H1 (cell line): ENCODE data around the gene PLA2G4A. TPM values are rescaled to one million over a fixed set of nuclear protein-coding genes. Genes with fewer than 3 reads are reported as not detected.

Experiments
- CTCF ChIA-PET: fragments of 300-600 bp; sonication (Branson Sonifier 250); formaldehyde crosslinking; loops from one replicate; lab custom pipeline; 2021; ENCODE audit not compliant: partially characterized antibody; lab: Charles Lee
- POLR2A ChIA-PET: fragments of 300-600 bp; sonication (Branson Sonifier 250); formaldehyde crosslinking; loops from one replicate; lab custom pipeline; 2021; ENCODE audit warnings: inconsistent platforms; ENCODE audit not compliant: partially characterized antibody; lab: Charles Lee
- DNase-seq, 2 experiments: peaks; one replicate each; pipeline versions ENCODE4 v3.0.0 to v3.0.0-alpha.2; 2010 to 2022; ENCODE audit warnings: low spot score in 2 of 2, low read depth in 1 of 2, mixed read lengths in 1 of 2
- FAIRE-seq: peaks from 2 replicates; lab custom pipeline; 2011; peaks lifted over from hg19 to GRCh38; lab: Jason Lieb, UNC
- H2AFZ ChIP-seq: 2 replicates; pipeline ENCODE4 v1.8.1; 2012; ENCODE audit warnings: low read length, inconsistent platforms
- H2AK5ac ChIP-seq: 2 replicates; pipeline ENCODE4 v1.6.1; 2013; ENCODE audit warnings: low read depth, low read length
- H2BK120ac ChIP-seq: replicated peaks from 2 replicates; pipeline ENCODE3; 2013; ENCODE audit warnings: low read depth, low read length, inconsistent platforms
- H2BK12ac ChIP-seq: 2 replicates; pipeline ENCODE4 v1.6.1; 2013; ENCODE audit warnings: low read depth, low read length
- H2BK15ac ChIP-seq: 2 replicates; pipeline ENCODE4 v1.6.1; 2013; ENCODE audit warnings: low read length
- H2BK20ac ChIP-seq: 2 replicates; pipeline ENCODE4 v1.6.1; 2013; ENCODE audit warnings: low read length
- H2BK5ac ChIP-seq: 2 replicates; pipeline ENCODE4 v1.6.1; 2013; ENCODE audit warnings: low read depth, low read length
- H3K14ac ChIP-seq: 2 replicates; pipeline ENCODE4 v1.6.1; 2013; ENCODE audit warnings: inconsistent platforms; ENCODE audit not compliant: insufficient read length
- H3K18ac ChIP-seq: 2 replicates; pipeline ENCODE4 v1.6.1; 2013; ENCODE audit warnings: low read length; ENCODE audit errors: extremely low read depth
- H3K23ac ChIP-seq: 2 replicates; pipeline ENCODE4 v1.6.1; 2013; ENCODE audit warnings: inconsistent platforms; ENCODE audit not compliant: insufficient read length
- H3K23me2 ChIP-seq: 2 replicates; pipeline ENCODE4 v1.6.1; 2013; ENCODE audit warnings: low read depth, low read length
- H3K27ac ChIP-seq: 2 replicates; pipeline ENCODE4 v1.6.1; 2011; ENCODE audit warnings: low read depth, low read length, inconsistent platforms
- H3K27me3 ChIP-seq, 4 experiments: replicated peaks in 1 of 4; 1 replicate in 1 of 4; 2 replicates in 3 of 4; pipeline versions ENCODE4 v1.6.1 to v1.8.1; 2011 to 2013; ENCODE audit warnings: low read length in 3 of 4, mild to moderate bottlenecking in 3 of 4, inconsistent platforms in 2 of 4, mixed read lengths in 2 of 4, moderate library complexity in 1 of 4; ENCODE audit not compliant: control insufficient read depth in 3 of 4, insufficient read depth in 3 of 4; ENCODE audit errors: extremely low read depth in 1 of 4
- H3K36me3 ChIP-seq, 4 experiments: 2 replicates each; pipeline versions ENCODE4 v1.6.1 to v1.8.1; 2011 to 2013; ENCODE audit warnings: mild to moderate bottlenecking in 4 of 4, low read length in 3 of 4, moderate library complexity in 2 of 4, control low read depth in 1 of 4, inconsistent platforms in 1 of 4; ENCODE audit not compliant: insufficient read depth in 4 of 4, control insufficient read depth in 2 of 4
- H3K4ac ChIP-seq: replicated peaks from 2 replicates; pipeline ENCODE3; 2013; ENCODE audit warnings: low read length, low read depth, mixed read lengths, inconsistent platforms; ENCODE audit not compliant: insufficient read length
- H3K4me1 ChIP-seq, 4 experiments: replicated peaks in 1 of 4; 1 replicate in 1 of 4; 2 replicates in 3 of 4; pipeline versions ENCODE4 v1.6.1 to v1.8.1; 2011 to 2013; ENCODE audit warnings: low read length in 3 of 4, inconsistent platforms in 2 of 4, mixed read lengths in 1 of 4; ENCODE audit not compliant: insufficient read depth in 4 of 4, control insufficient read depth in 3 of 4
- H3K4me2 ChIP-seq, 2 experiments: 2 replicates each; pipeline versions ENCODE4 v1.6.1 to v1.8.1; 2011 to 2013; ENCODE audit warnings: low read depth in 2 of 2, low read length in 2 of 2, control low read depth in 1 of 2, inconsistent platforms in 1 of 2, mild to moderate bottlenecking in 1 of 2; ENCODE audit not compliant: insufficient read depth in 1 of 2
- H3K4me3 ChIP-seq, 4 experiments: fragments of 200-600, 300-600 bp in 1 of 4; sonication (generic), shearing (Covaris generic), sonication (Bioruptor Twin) in 1 of 4; 2 replicates each; pipeline versions ENCODE4 v1.5.1 to v1.8.1; 2011 to 2016; ENCODE audit warnings: low read length in 4 of 4, low read depth in 3 of 4, control low read depth in 2 of 4, inconsistent platforms in 2 of 4, mild to moderate bottlenecking in 2 of 4, mixed read lengths in 1 of 4, moderate library complexity in 1 of 4; ENCODE audit not compliant: insufficient read depth in 2 of 4; ENCODE audit errors: extremely low read depth in 1 of 4
- H3K56ac ChIP-seq: replicated peaks from 2 replicates; pipeline ENCODE3; 2013; ENCODE audit warnings: low read depth, mild to moderate bottlenecking, mixed read lengths, low read length, inconsistent platforms; ENCODE audit not compliant: insufficient read length
- H3K79me1 ChIP-seq: 2 replicates; pipeline ENCODE4 v1.6.1; 2013; ENCODE audit warnings: low read depth, low read length, control low read depth
- H3K79me2 ChIP-seq, 2 experiments: 2 replicates each; pipeline versions ENCODE4 v1.6.1 to v1.8.1; 2012 to 2013; ENCODE audit warnings: low read length in 2 of 2, mild to moderate bottlenecking in 2 of 2, inconsistent platforms in 1 of 2; ENCODE audit not compliant: insufficient read depth in 2 of 2, control insufficient read depth in 1 of 2
- H3K9ac ChIP-seq, 4 experiments: replicated peaks in 1 of 4; 1 replicate in 1 of 4; 2 replicates in 3 of 4; pipeline versions ENCODE4 v1.6.1 to v1.8.1; 2011 to 2013; ENCODE audit warnings: low read depth in 3 of 4, low read length in 3 of 4, control low read depth in 2 of 4, mild to moderate bottlenecking in 2 of 4, moderate library complexity in 2 of 4, inconsistent platforms in 1 of 4; ENCODE audit errors: extremely low read depth in 1 of 4
- H3K9me3 ChIP-seq, 2 experiments: 2 replicates each; pipeline versions ENCODE4 v1.6.1 to v1.8.1; 2012 to 2013; ENCODE audit warnings: mild to moderate bottlenecking in 2 of 2, moderate library complexity in 2 of 2, control low read depth in 1 of 2, inconsistent platforms in 1 of 2, low read depth in 1 of 2, low read length in 1 of 2, mixed read lengths in 1 of 2; ENCODE audit not compliant: insufficient read depth in 2 of 2
- H4K20me1 ChIP-seq, 2 experiments: replicated peaks in 1 of 2; 2 replicates each; pipeline versions ENCODE3 to v1.8.1; 2011 to 2013; ENCODE audit warnings: inconsistent platforms in 2 of 2, low read length in 2 of 2, mild to moderate bottlenecking in 1 of 2; ENCODE audit not compliant: insufficient read depth in 2 of 2, control insufficient read depth in 1 of 2
- H4K5ac ChIP-seq: 2 replicates; pipeline ENCODE4 v1.6.1; 2013; ENCODE audit warnings: low read length, low read depth, mixed read lengths, inconsistent platforms; ENCODE audit not compliant: insufficient read length
- H4K8ac ChIP-seq: 2 replicates; pipeline ENCODE4 v1.8.0; 2013; ENCODE audit warnings: mild to moderate bottlenecking, moderate library complexity, low read length, inconsistent platforms; ENCODE audit not compliant: insufficient read depth; ENCODE audit errors: extremely low read depth
- H4K91ac ChIP-seq: replicated peaks from 2 replicates; pipeline ENCODE3; 2013; ENCODE audit warnings: low read length, mixed read lengths, inconsistent platforms; ENCODE audit not compliant: insufficient read length
- BRCA1 ChIP-seq: IDR thresholded peaks from 2 replicates; pipeline ENCODE4 v1.6.1; 2012; ENCODE audit warnings: low read depth, low read length, improper control_type of control experiment
- CHD2 ChIP-seq: IDR thresholded peaks from 2 replicates; pipeline ENCODE4 v1.6.1; 2012; ENCODE audit warnings: low read length, improper control_type of control experiment
- KDM1A ChIP-seq: fragments of 200-600, 300-600 bp; sonication (generic); IDR thresholded peaks from 2 replicates; pipeline ENCODE4 v1.7.1; 2016; ENCODE audit warnings: mild to moderate bottlenecking, low read length, borderline replicate concordance
- RBBP5 ChIP-seq: IDR thresholded peaks from 2 replicates; pipeline ENCODE4 v1.7.1; 2012; ENCODE audit warnings: low read depth, mild to moderate bottlenecking, inconsistent platforms, low read length, moderate library complexity, borderline replicate concordance
- whole genome bisulfite sequencing, 2 experiments: shearing (Covaris generic) in 1 of 2; methylation state at CpG; one replicate each; pipeline versions ENCODE4 v1.1.6 to v1.1.7; 2013 to 2015; ENCODE audit warnings: low lambda C conversion rate in 2 of 2, mixed read lengths in 2 of 2, inconsistent platforms in 1 of 2, low coverage in 1 of 2, missing lambda C conversion rate in 1 of 2; ENCODE audit not compliant: insufficient replicate concordance in 2 of 2, insufficient coverage in 1 of 2, insufficient read length in 1 of 2; ENCODE audit errors: extremely low coverage in 1 of 2, missing lambda C conversion rate in 1 of 2; 5-methylcytosine and 5-hydroxymethylcytosine counted together
- polyA plus RNA-seq, 7 experiments: library from polyadenylated mRNA; depleted of rRNA in 3 of 7; stranded (reverse) in 5 of 7; unstranded in 2 of 7; fragments of >200 nt in 5 of 7; fragments of 200-250 nt in 2 of 7; gene quantifications; 1 replicate in 5 of 7; 2 replicates in 1 of 7; 4 replicates in 1 of 7; pipeline versions ENCODE4 v1.2.1 to v1.2.3, GENCODE V29; 2011 to 2013; ENCODE audit warnings: missing spikeins in 2 of 7, mixed read lengths in 2 of 7
- total RNA-seq: library from RNA; stranded (reverse); fragmentation: NEBNext Ultra II Directional; extraction: Animal tissue kit (Norgen Biotek cat#: 25700); gene quantifications from 2 replicates; pipeline ENCODE4 v1.2.1, GENCODE V29; 2021
- TF ChIP-seq, protein P1 (sequence below): IDR thresholded peaks from 2 replicates; pipeline ENCODE4 v1.6.1; 2011; ENCODE audit warnings: low read depth, mild to moderate bottlenecking, low read length; ENCODE audit not compliant: insufficient read depth
- TF ChIP-seq, protein P2 (sequence below): IDR thresholded peaks from 2 replicates; pipeline ENCODE4 v1.6.1; 2012; ENCODE audit warnings: inconsistent platforms

Gene PLA2G4A
- total and polyA plus RNA-seq, 2 of the 8 experiments (the other 6 are each of a cell fraction or from before 2014, with no cell fraction given): 0.63 to 1.4 TPM

DNA sequence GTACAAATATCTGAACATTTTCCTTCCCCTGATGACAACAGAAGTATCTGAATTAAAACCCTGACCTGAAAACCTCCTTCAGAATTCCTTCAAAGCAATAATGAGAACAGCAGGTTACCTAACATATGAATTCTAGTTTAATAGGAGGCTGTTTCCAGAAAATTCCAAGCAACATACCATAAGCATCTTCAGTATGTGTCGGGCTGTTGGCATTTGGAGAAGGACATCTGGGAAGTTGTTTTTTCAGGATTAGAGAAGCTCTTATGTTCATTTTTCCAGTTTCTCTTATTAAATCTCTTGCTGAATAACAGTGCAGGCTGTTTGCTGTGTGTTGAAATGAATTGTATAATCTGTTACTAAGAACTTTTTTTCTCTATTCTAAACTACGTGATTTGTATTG lies 101.5 kb downstream of the PLA2G4A start:
- WGBS, 2 experiments: 96% methylated on average over 2 of the region's 2 CpGs; no CpG with 5 or more reads in 1 of the 2 experiments
- no peak overlapping the region for H3K18ac ChIP-seq
- no peak overlapping the region for H2BK15ac ChIP-seq
- H3K9me3 ChIP-seq: no peaks in the 10 kb centered on the region
- H3K4me2 ChIP-seq: no peak overlapping the region
- H4K5ac ChIP-seq: no peak overlapping the region
- no peak overlapping the region for H3K4ac ChIP-seq
- H2AFZ ChIP-seq: no peak overlapping the region
- no peak overlapping the region for H2BK5ac ChIP-seq
- TF ChIP-seq BRCA1 (no peak), CHD2 (no peak), RBBP5 (no peak), KDM1A (no peak)
- TF ChIP-seq, protein P1, sequence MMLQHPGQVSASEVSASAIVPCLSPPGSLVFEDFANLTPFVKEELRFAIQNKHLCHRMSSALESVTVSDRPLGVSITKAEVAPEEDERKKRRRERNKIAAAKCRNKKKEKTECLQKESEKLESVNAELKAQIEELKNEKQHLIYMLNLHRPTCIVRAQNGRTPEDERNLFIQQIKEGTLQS: no peak
- TF ChIP-seq, protein P2, sequence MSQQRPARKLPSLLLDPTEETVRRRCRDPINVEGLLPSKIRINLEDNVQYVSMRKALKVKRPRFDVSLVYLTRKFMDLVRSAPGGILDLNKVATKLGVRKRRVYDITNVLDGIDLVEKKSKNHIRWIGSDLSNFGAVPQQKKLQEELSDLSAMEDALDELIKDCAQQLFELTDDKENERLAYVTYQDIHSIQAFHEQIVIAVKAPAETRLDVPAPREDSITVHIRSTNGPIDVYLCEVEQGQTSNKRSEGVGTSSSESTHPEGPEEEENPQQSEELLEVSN: no peak
- TF ChIP-seq, all 59 proteins: peak for 0
- H3K27ac ChIP-seq: no peak overlapping the region
- H3K4me3 ChIP-seq: no peak overlapping the region
- no peaks in the 10 kb centered on the region; a peak in 1 of 7 replicates for H3K4me1 ChIP-seq
- H2BK120ac ChIP-seq: no peak overlapping the region
- no peak overlapping the region for H3K14ac ChIP-seq
- no peaks in the 10 kb centered on the region for H3K79me1 ChIP-seq
- H3K79me2 ChIP-seq: no peaks in the 10 kb centered on the region
- no peak overlapping the region for H4K91ac ChIP-seq
- no peak overlapping the region for H2AK5ac ChIP-seq
- H4K20me1 ChIP-seq: no peaks in the 10 kb centered on the region
- no peaks in the 10 kb centered on the region for H3K36me3 ChIP-seq
- H3K23me2 ChIP-seq: no peaks in the 10 kb centered on the region
- CTCF ChIA-PET: interaction anchor here (1.7 to 5.9 kb wide), 3 partner anchors 11 to 250 kb away, joined by 3 to 33 read pairs (median 9); partner anchors contain the start of gene PTGS2
- FAIRE-seq (no peak), DNase-seq (no peak)
- no peak overlapping the region for H2BK12ac ChIP-seq
- H3K27me3 ChIP-seq: peaks cover 0 to 1% (median 0%) of the 10 kb centered on the region in 4 experiments; a peak in 1 of 7 replicates
- no peak overlapping the region for H4K8ac ChIP-seq
- no peak overlapping the region for H3K23ac ChIP-seq
- no peak overlapping the region for H3K9ac ChIP-seq
- POLR2A ChIA-PET: no interaction called here
- no peak overlapping the region for H2BK20ac ChIP-seq
- H3K56ac ChIP-seq: no peak overlapping the region
